ENCODE results near the gene SLC25A38. TPM values are rescaled to one million over a fixed set of nuclear protein-coding genes. Genes with fewer than 3 reads are reported as not detected.

The SLC25A38 gene
- total RNA-seq, 2 experiments from 2014 or later: 40.2 to 42.4 TPM

- peaks cover 68% of the 10 kb centered on the region for H3K36me3 Mint-ChIP-seq (ENCODE audit: low read depth)
Measured at GRCh38 chr3:39388741-39389248, 5.6 kb downstream of the SLC25A38 start.

GRCh38 chr3:39390181-39390580 is 7.0 kb downstream of the SLC25A38 start:
- ATAC-seq (no peak), DNase-seq (no peak)
- Mint-ChIP-seq H3K4me1 (ENCODE audit: low read depth) (peaks cover 77% of the 10 kb centered on the region), H3K27ac (peak overlapping the region; percentile 67), H3K4me3 (no peak overlapping the region), H3K36me3 (ENCODE audit: low read depth) (peaks cover 76% of the 10 kb centered on the region), H3K9me3 (ENCODE audit: insufficient read depth) (no peaks in the 10 kb centered on the region), H3K27me3 (ENCODE audit: low read depth) (no peaks in the 10 kb centered on the region)
- ChIA-PET CTCF (interaction anchor here (1.2 to 3.6 kb wide), 5 partner anchors 12 to 200 kb away, joined by 4 to 17 read pairs (median 11); partner anchors contain the start of gene RPSA), POLR2A (interaction anchor here (1.4 to 5.4 kb wide), 2 partner anchors 18 to 22 kb away, joined by 5 to 52 read pairs; partner anchors contain the start of gene RPSA)

More at GRCh38 chr3:39388741-39389248, 5.6 kb downstream of the SLC25A38 start:
- CTCF ChIA-PET: interaction anchor here (0.6 to 3.6 kb wide), 13 partner anchors 9 to 199 kb away, joined by 3 to 17 read pairs (median 3); partner anchors contain the start of gene RPSA
- H3K4me3 Mint-ChIP-seq: peak overlapping the region; percentile 60
- H3K9me3 Mint-ChIP-seq (ENCODE audit: insufficient read depth): no peaks in the 10 kb centered on the region
- POLR2A ChIA-PET: interaction anchor here (1.4 to 5.4 kb wide), 3 partner anchors 8 to 23 kb away, joined by 4 to 52 read pairs (median 5); partner anchors contain the start of gene RPSA
- DNase-seq: peak; percentile 37
- H3K4me1 Mint-ChIP-seq (ENCODE audit: low read depth): peaks cover 82% of the 10 kb centered on the region
- peak; percentile 28 for ATAC-seq
- peak overlapping the region; percentile 91 for H3K27ac Mint-ChIP-seq
- H3K27me3 Mint-ChIP-seq (ENCODE audit: low read depth): no peaks in the 10 kb centered on the region

GRCh38 chr3:39396690-39397089 is 13.5 kb downstream of the SLC25A38 start:
- H3K4me3 Mint-ChIP-seq: no peak overlapping the region
- H3K27me3 Mint-ChIP-seq (ENCODE audit: low read depth): no peaks in the 10 kb centered on the region
- no peak for ATAC-seq
- no peak for DNase-seq
- ChIA-PET POLR2A (interaction anchor here (0.7 to 1.2 kb wide), 2 partner anchors 8 to 10 kb away, joined by 3 to 4 read pairs; no protein-coding TSS in a partner anchor), CTCF (interaction anchor here (1.1 to 1.7 kb wide), 3 partner anchors 10 to 105 kb away, joined by 3 to 7 read pairs (median 4); partner anchors contain the start of gene RPSA)
- no peaks in the 10 kb centered on the region for H3K9me3 Mint-ChIP-seq (ENCODE audit: insufficient read depth)
- no peak overlapping the region for H3K27ac Mint-ChIP-seq
- H3K36me3 Mint-ChIP-seq (ENCODE audit: low read depth): peaks cover 81% of the 10 kb centered on the region
- peaks cover 32% of the 10 kb centered on the region for H3K4me1 Mint-ChIP-seq (ENCODE audit: low read depth)

GRCh38 chr3:39398700-39399099 is 15.5 kb downstream of the SLC25A38 start:
- CTCF ChIA-PET: interaction anchor here (0.7 to 1.1 kb wide), 3 partner anchors 10 to 110 kb away, joined by 3 to 7 read pairs (median 3); no protein-coding TSS in a partner anchor
- DNase-seq (no peak), ATAC-seq (no peak)
- Mint-ChIP-seq H3K36me3 (ENCODE audit: low read depth) (peaks cover 69% of the 10 kb centered on the region), H3K27me3 (ENCODE audit: low read depth) (no peaks in the 10 kb centered on the region), H3K9me3 (ENCODE audit: insufficient read depth) (no peaks in the 10 kb centered on the region), H3K4me3 (no peak overlapping the region), H3K27ac (no peak overlapping the region), H3K4me1 (ENCODE audit: low read depth) (peaks cover 25% of the 10 kb centered on the region)
- POLR2A ChIA-PET: interaction anchor here (0.6 kb wide), 1 partner anchor 902 kb away, joined by 3 read pairs; no protein-coding TSS in a partner anchor

- H3K4me1 Mint-ChIP-seq (ENCODE audit: low read depth): peaks cover 32% of the 10 kb centered on the region
- no peak overlapping the region for H3K4me3 Mint-ChIP-seq
- no peak for DNase-seq
- H3K36me3 Mint-ChIP-seq (ENCODE audit: low read depth): peaks cover 49% of the 10 kb centered on the region
- H3K27ac Mint-ChIP-seq: peak overlapping the region; percentile 49
- H3K9me3 Mint-ChIP-seq (ENCODE audit: insufficient read depth): no peaks in the 10 kb centered on the region
- ATAC-seq: no peak
- H3K27me3 Mint-ChIP-seq (ENCODE audit: low read depth): no peaks in the 10 kb centered on the region
- POLR2A ChIA-PET: no interaction called here
- CTCF ChIA-PET: interaction anchor here (1.2 to 1.5 kb wide), 4 partner anchors 13 to 114 kb away, joined by 3 to 5 read pairs (median 4); no protein-coding TSS in a partner anchor
Measured at GRCh38 chr3:39401983-39402382, 18.8 kb downstream of the SLC25A38 start.

- CTCF ChIA-PET: interaction anchor here (0.7 to 6.3 kb wide), 7 partner anchors 12 to 116 kb away, joined by 3 to 25 read pairs (median 15); no protein-coding TSS in a partner anchor
- Mint-ChIP-seq H3K4me1 (ENCODE audit: low read depth) (peaks cover 46% of the 10 kb centered on the region), H3K27ac (peak overlapping the region; percentile 96), H3K27me3 (ENCODE audit: low read depth) (no peaks in the 10 kb centered on the region), H3K4me3 (no peak overlapping the region), H3K9me3 (ENCODE audit: insufficient read depth) (no peaks in the 10 kb centered on the region), H3K36me3 (ENCODE audit: low read depth) (peaks cover 51% of the 10 kb centered on the region)
- ATAC-seq (no peak), DNase-seq (no peak)
- POLR2A ChIA-PET: interaction anchor here (0.6 to 2.1 kb wide), 3 partner anchors 7 to 112 kb away, joined by 3 to 5 read pairs (median 4); no protein-coding TSS in a partner anchor
Measured at GRCh38 chr3:39404943-39405686, 21.9 kb downstream of the SLC25A38 start.

- Mint-ChIP-seq H3K9me3 (ENCODE audit: insufficient read depth) (no peaks in the 10 kb centered on the region), H3K4me3 (peak overlapping the region; percentile 85), H3K27ac (peak overlapping the region; percentile 96), H3K36me3 (ENCODE audit: low read depth) (peaks cover 52% of the 10 kb centered on the region), H3K4me1 (ENCODE audit: low read depth) (peaks cover 51% of the 10 kb centered on the region), H3K27me3 (ENCODE audit: low read depth) (no peaks in the 10 kb centered on the region)
- no peak for ATAC-seq
- CTCF ChIA-PET: interaction anchor here (0.6 to 6.3 kb wide), 13 partner anchors 8 to 117 kb away, joined by 3 to 25 read pairs (median 7); no protein-coding TSS in a partner anchor
- no peak for DNase-seq
- POLR2A ChIA-PET: interaction anchor here (0.7 to 5.3 kb wide), 8 partner anchors 9 to 125 kb away, joined by 3 to 52 read pairs (median 8); no protein-coding TSS in a partner anchor
Measured at GRCh38 chr3:39405687-39406367, 22.7 kb downstream of the SLC25A38 start.

- H3K4me1 Mint-ChIP-seq (ENCODE audit: low read depth): peaks cover 53% of the 10 kb centered on the region
- peak; percentile 97 for ATAC-seq
- no peaks in the 10 kb centered on the region for H3K9me3 Mint-ChIP-seq (ENCODE audit: insufficient read depth)
- H3K36me3 Mint-ChIP-seq (ENCODE audit: low read depth): peaks cover 56% of the 10 kb centered on the region
- ChIA-PET POLR2A (interaction anchor here (0.6 to 5.3 kb wide), 18 partner anchors 9 to 798 kb away, joined by 3 to 52 read pairs (median 4); no protein-coding TSS in a partner anchor), CTCF (interaction anchor here (0.6 to 6.3 kb wide), 20 partner anchors 9 to 229 kb away, joined by 3 to 25 read pairs (median 4); no protein-coding TSS in a partner anchor)
- peak within 1 kb of the TSS; percentile 85 for H3K4me3 Mint-ChIP-seq
- peak; percentile 98 for DNase-seq
- peak within 1 kb of the TSS; percentile 96 for H3K27ac Mint-ChIP-seq
- H3K27me3 Mint-ChIP-seq (ENCODE audit: low read depth): no peaks in the 10 kb centered on the region
Measured at GRCh38 chr3:39406368-39407258, 23.4 kb downstream of the SLC25A38 start, which contains the start of gene RPSA. RPSA (plus strand) TSS chr3:39406720; CDS start chr3:39407654, 934 bp downstream.

GRCh38 chr3:39407259-39407629 is 24.1 kb downstream of the SLC25A38 start:
- Mint-ChIP-seq H3K9me3 (ENCODE audit: insufficient read depth) (no peaks in the 10 kb centered on the region), H3K27me3 (ENCODE audit: low read depth) (no peaks in the 10 kb centered on the region), H3K27ac (peak overlapping the region; percentile 96), H3K4me1 (ENCODE audit: low read depth) (peaks cover 49% of the 10 kb centered on the region), H3K36me3 (ENCODE audit: low read depth) (peaks cover 58% of the 10 kb centered on the region), H3K4me3 (peak overlapping the region; percentile 85)
- ChIA-PET CTCF (interaction anchor here (0.7 to 6.3 kb wide), 18 partner anchors 8 to 229 kb away, joined by 3 to 25 read pairs (median 4); no protein-coding TSS in a partner anchor), POLR2A (interaction anchor here (0.6 to 5.3 kb wide), 18 partner anchors 8 to 797 kb away, joined by 3 to 52 read pairs (median 4); no protein-coding TSS in a partner anchor)
- DNase-seq: no peak
- no peak for ATAC-seq
